ENCODE results near the gene COQ9. TPM values are rescaled to one million over a fixed set of nuclear protein-coding genes. Genes with fewer than 3 reads are reported as not detected.

Gene COQ9
- total RNA-seq, 1 experiment from 2014 or later: 77.7 TPM

- TF ChIP-seq CTCF (IDR thresholded peaks at IDR 0.05; ENCODE audit: unreplicated experiment): no peak
- no peak for DNase-seq
- Mint-ChIP-seq H3K27ac (ENCODE audit: unreplicated experiment) (peak overlapping the region; percentile 58), H3K27me3 (ENCODE audit: unreplicated experiment) (no peaks in the 10 kb centered on the region), H3K36me3 (ENCODE audit: insufficient read depth, unreplicated experiment) (peaks cover 5% of the 10 kb centered on the region), H3K4me1 (ENCODE audit: low read depth, unreplicated experiment) (peaks cover 24% of the 10 kb centered on the region), H3K4me3 (ENCODE audit: low read depth, unreplicated experiment) (peak overlapping the region; percentile 60), H3K9me3 (ENCODE audit: low read depth, unreplicated experiment) (no peaks in the 10 kb centered on the region)
- BruUV-seq (replicated peaks): no TSS peak
- intact Hi-C loops (cut with micrococcal nuclease; ENCODE audit: unreplicated experiment): no loop called here
- CTCF ChIA-PET: interaction anchor here (0.6 to 1.7 kb wide), 4 partner anchors 17 to 411 kb away, joined by 3 to 5 read pairs (median 4); partner anchors contain the start of genes CIAPIN1, COQ9 and POLR2C
These were observed 32.1 kb downstream of the COQ9 start for GRCh38 chr16:57479205-57479975.

GRCh38 chr16:57479976-57480753, 32.9 kb downstream of the COQ9 start:
- Mint-ChIP-seq H3K27me3 (ENCODE audit: unreplicated experiment) (no peaks in the 10 kb centered on the region), H3K4me1 (ENCODE audit: low read depth, unreplicated experiment) (peaks cover 30% of the 10 kb centered on the region), H3K36me3 (ENCODE audit: insufficient read depth, unreplicated experiment) (peaks cover 5% of the 10 kb centered on the region), H3K9me3 (ENCODE audit: low read depth, unreplicated experiment) (no peaks in the 10 kb centered on the region), H3K4me3 (ENCODE audit: low read depth, unreplicated experiment) (peak overlapping the region; percentile 60), H3K27ac (ENCODE audit: unreplicated experiment) (peak overlapping the region; percentile 58)
- CTCF ChIA-PET: interaction anchor here (0.6 to 1.7 kb wide), 4 partner anchors 18 to 50 kb away, joined by 3 to 5 read pairs (median 3); partner anchors contain the start of genes CIAPIN1, COQ9 and POLR2C
- TF ChIP-seq CTCF (IDR thresholded peaks at IDR 0.05; ENCODE audit: unreplicated experiment): no peak
- DNase-seq: peak; percentile 88
- intact Hi-C loops (cut with micrococcal nuclease; ENCODE audit: unreplicated experiment): no loop called here
- no TSS peak for BruUV-seq (replicated peaks)

GRCh38 chr16:57480754-57481230, 33.5 kb downstream of the COQ9 start:
- H3K4me1 Mint-ChIP-seq (ENCODE audit: low read depth, unreplicated experiment): peaks cover 30% of the 10 kb centered on the region
- no peak for DNase-seq
- H3K9me3 Mint-ChIP-seq (ENCODE audit: low read depth, unreplicated experiment): no peaks in the 10 kb centered on the region
- BruUV-seq (replicated peaks): no TSS peak
- H3K4me3 Mint-ChIP-seq (ENCODE audit: low read depth, unreplicated experiment): peak overlapping the region; percentile 60
- H3K27me3 Mint-ChIP-seq (ENCODE audit: unreplicated experiment): no peaks in the 10 kb centered on the region
- peaks cover 10% of the 10 kb centered on the region for H3K36me3 Mint-ChIP-seq (ENCODE audit: insufficient read depth, unreplicated experiment)
- CTCF ChIA-PET: interaction anchor here (0.7 to 1.7 kb wide), 2 partner anchors 18 to 42 kb away, joined by 3 to 5 read pairs; partner anchors contain the start of gene POLR2C
- H3K27ac Mint-ChIP-seq (ENCODE audit: unreplicated experiment): peak overlapping the region; percentile 58
- intact Hi-C loops (cut with micrococcal nuclease; ENCODE audit: unreplicated experiment): no loop called here
- no peak for TF ChIP-seq CTCF (IDR thresholded peaks at IDR 0.05; ENCODE audit: unreplicated experiment)

- no TSS peak for BruUV-seq (replicated peaks)
- CTCF ChIA-PET: interaction anchor here (0.5 to 0.8 kb wide), 2 partner anchors 38 to 398 kb away, joined by 3 to 8 read pairs; no protein-coding TSS in a partner anchor
- intact Hi-C loops (cut with micrococcal nuclease; ENCODE audit: unreplicated experiment): no loop called here
- H3K9me3 Mint-ChIP-seq (ENCODE audit: low read depth, unreplicated experiment): no peaks in the 10 kb centered on the region
- H3K4me3 Mint-ChIP-seq (ENCODE audit: low read depth, unreplicated experiment): no peak overlapping the region
- H3K36me3 Mint-ChIP-seq (ENCODE audit: insufficient read depth, unreplicated experiment): peaks cover 13% of the 10 kb centered on the region
- no peaks in the 10 kb centered on the region for H3K27me3 Mint-ChIP-seq (ENCODE audit: unreplicated experiment)
- DNase-seq: no peak
- no peak for TF ChIP-seq CTCF (IDR thresholded peaks at IDR 0.05; ENCODE audit: unreplicated experiment)
- H3K27ac Mint-ChIP-seq (ENCODE audit: unreplicated experiment): peak overlapping the region; percentile 19
- H3K4me1 Mint-ChIP-seq (ENCODE audit: low read depth, unreplicated experiment): peaks cover 30% of the 10 kb centered on the region
These were observed 34.1 kb downstream of the COQ9 start for GRCh38 chr16:57481421-57481820.
